B cell (primary cell): ENCODE results near the gene ZNF695. TPM values are rescaled to one million over a fixed set of nuclear protein-coding genes. Genes with fewer than 3 reads are reported as not detected.

Experiments
- ATAC-seq: fragments of 200-7000 bp; cut with Tn5 transposase; one replicate; pipeline ENCODE4 v1.10.0; 2021; ENCODE audit warnings: low read depth, mild to moderate bottlenecking, moderate number of reproducible peaks, moderate library complexity
- CTCF ChIA-PET: fragments of 350-600 bp; sonication (Branson Sonifier 250); formaldehyde crosslinking; loops from one replicate; lab custom pipeline; 2021; ENCODE audit warnings: antibody characterized with exemption, inconsistent platforms; lab: Charles Lee
- POLR2A ChIA-PET: fragments of 350-600 bp; sonication (Branson Sonifier 250); formaldehyde crosslinking; loops from one replicate; lab custom pipeline; 2021; ENCODE audit warnings: antibody characterized with exemption; lab: Charles Lee
- DNase-seq: peaks from one replicate; pipeline ENCODE4 v3.0.0; 2013
- H2AFZ ChIP-seq: 2 replicates; pipeline ENCODE4 v1.6.1; 2012; ENCODE audit warnings: mild to moderate bottlenecking, low read depth, low read length; ENCODE audit not compliant: insufficient read depth, poor library complexity, severe bottlenecking
- H3K27ac ChIP-seq, 2 donors: 1 replicate in 1 of 2; 2 replicates in 1 of 2; pipeline ENCODE4 v1.5.1; 2012 to 2013; ENCODE audit warnings: low read length in 2 of 2, mild to moderate bottlenecking in 2 of 2, moderate library complexity in 1 of 2
- H3K27me3 ChIP-seq, 4 experiments: fragments of 200-600 bp in 1 of 4; sonication (generic) in 1 of 4; replicated peaks in 1 of 4; 1 replicate in 2 of 4; 2 replicates in 2 of 4; pipeline versions ENCODE4 v1.6.1 to v1.7.0; 2013 to 2016; ENCODE audit warnings: low read length in 3 of 4, mild to moderate bottlenecking in 2 of 4, mixed read lengths in 1 of 4, moderate library complexity in 1 of 4; ENCODE audit not compliant: insufficient read depth in 4 of 4, control insufficient read depth in 3 of 4; ENCODE audit errors: control extremely low read depth in 1 of 4
- H3K36me3 ChIP-seq, 2 experiments: replicated peaks in 1 of 2; 1 replicate in 1 of 2; 2 replicates in 1 of 2; pipeline versions ENCODE4 v1.6.1 to v1.7.1; 2013; ENCODE audit warnings: low read length in 1 of 2; ENCODE audit not compliant: insufficient read depth in 2 of 2, control insufficient read depth in 1 of 2; ENCODE audit errors: control extremely low read depth in 1 of 2, extremely low read depth in 1 of 2
- H3K4me1 ChIP-seq, 2 donors: fragments of 200-600 bp in 1 of 2; sonication (generic) in 1 of 2; 1 replicate in 1 of 2; 2 replicates in 1 of 2; pipeline versions ENCODE4 v1.5.1 to v1.6.1; 2013 to 2017; ENCODE audit warnings: low read length in 2 of 2; ENCODE audit not compliant: control insufficient read depth in 2 of 2, insufficient read depth in 2 of 2
- H3K4me2 ChIP-seq: replicated peaks from 2 replicates; pipeline ENCODE3; 2012; ENCODE audit warnings: mild to moderate bottlenecking, low read depth, low read length; ENCODE audit not compliant: poor library complexity, severe bottlenecking
- H3K4me3 ChIP-seq, 5 experiments: fragments of 200-600 bp in 1 of 5; sonication (generic) in 1 of 5; 1 replicate in 3 of 5; 2 replicates in 2 of 5; pipeline versions ENCODE4 v1.5.1 to v1.7.0; 2011 to 2016; ENCODE audit warnings: low read length in 4 of 5, mild to moderate bottlenecking in 4 of 5, low read depth in 2 of 5, control low read depth in 1 of 5, moderate library complexity in 1 of 5; ENCODE audit not compliant: insufficient read depth in 1 of 5; ENCODE audit errors: control extremely low read depth in 1 of 5, extremely low read depth in 1 of 5
- H3K79me2 ChIP-seq: fragments of 200-600 bp; sonication (generic); one replicate; pipeline ENCODE4 v1.6.0; 2016; ENCODE audit warnings: low read length; ENCODE audit not compliant: control insufficient read depth, insufficient read depth
- H3K9ac ChIP-seq: fragments of 200-600 bp; sonication (generic); 2 replicates; pipeline ENCODE4 v1.6.1; 2017; ENCODE audit warnings: mild to moderate bottlenecking, low read length, moderate library complexity
- H3K9me3 ChIP-seq, 3 donors: one replicate each; pipeline versions ENCODE4 v1.6.1 to v1.7.1; 2013; ENCODE audit warnings: low read length in 2 of 3; ENCODE audit not compliant: control insufficient read depth in 2 of 3, insufficient read depth in 1 of 3; ENCODE audit errors: control extremely low read depth in 1 of 3
- H4K20me1 ChIP-seq: 2 replicates; pipeline ENCODE4 v1.6.0; 2012; ENCODE audit warnings: mild to moderate bottlenecking, low read length; ENCODE audit not compliant: insufficient read depth, control insufficient read depth, poor library complexity, severe bottlenecking
- H3K27ac Mint-ChIP-seq: one replicate; pipeline ENCODE4 v1.8.0; 2021; ENCODE audit warnings: mixed read lengths
- H3K27me3 Mint-ChIP-seq: one replicate; pipeline ENCODE4 v1.8.0; 2021; ENCODE audit warnings: mixed read lengths
- H3K4me1 Mint-ChIP-seq: one replicate; pipeline ENCODE4 v1.8.0; 2021; ENCODE audit warnings: mixed read lengths
- H3K4me3 Mint-ChIP-seq: one replicate; pipeline ENCODE4 v1.8.0; 2021; ENCODE audit warnings: mixed read lengths
- H3K9me3 Mint-ChIP-seq: one replicate; pipeline ENCODE4 v1.8.0; 2022; ENCODE audit warnings: mixed read lengths; ENCODE audit not compliant: insufficient read depth
- CTCF ChIP-seq: fragments of 200-600 bp; IDR thresholded peaks from one replicate; pipeline ENCODE4 v1.8.0; 2022; ENCODE audit warnings: antibody characterized with exemption, mild to moderate bottlenecking
- EZH2 ChIP-seq: IDR thresholded peaks from 2 replicates; pipeline ENCODE4 v1.6.1; 2012; ENCODE audit warnings: borderline replicate concordance, low read depth, mild to moderate bottlenecking, moderate library complexity, low read length; ENCODE audit not compliant: insufficient read depth, poor library complexity, severe bottlenecking
- WGBS: methylation state at CpG from one replicate; pipeline ENCODE4 v1.1.5; 2013; ENCODE audit warnings: missing lambda C conversion rate; ENCODE audit not compliant: insufficient coverage; 5-methylcytosine and 5-hydroxymethylcytosine counted together
- intact Hi-C: fragments of 100-400 bp; cut with micrococcal nuclease; formaldehyde crosslinking; loops from one replicate; pipeline ENCODE4 v1.10.0; 2022
- polyA plus RNA-seq: library from polyadenylated mRNA; depleted of rRNA; stranded (reverse); fragments of >200 nt; gene quantifications from 2 replicates; pipeline ENCODE4 v1.2.3, GENCODE V29; 2012
- total RNA-seq, 2 donors: library from RNA; stranded (reverse); fragments of 120-200 nt in 1 of 2; gene quantifications; 1 replicate in 1 of 2; 2 replicates in 1 of 2; pipeline versions ENCODE4 v1.2.3 to v1.2.4, GENCODE V29; 2013 to 2022

ZNF695 gene
- total and polyA plus RNA-seq, 2 donors (not counting 1 experiment from before 2014, with no cell fraction given) = 0.44 TPM; not detected in 1

GRCh38 chr1:246971090-246971721 lies 36.7 kb downstream of the ZNF695 start:
- H3K4me3 Mint-ChIP-seq = no peak overlapping the region
- Histone ChIP-seq H3K4me3 (no peak overlapping the region), H2AFZ (no peak overlapping the region), H3K9ac (no peak overlapping the region), H3K27me3 (no peaks in the 10 kb centered on the region), H3K27ac (no peak overlapping the region), H3K9me3 (peaks cover 3 to 40% (median 19%) of the 10 kb centered on the region in 3 donors), H3K4me2 (no peak overlapping the region), H4K20me1 (no peaks in the 10 kb centered on the region), H3K79me2 (no peaks in the 10 kb centered on the region), H3K4me1 (no peaks in the 10 kb centered on the region), H3K36me3 (no peaks in the 10 kb centered on the region)
- DNase-seq = peak; percentile 47
- TF ChIP-seq EZH2 = no peak
- peak; percentile 76 for TF ChIP-seq CTCF
- no peak overlapping the region for H3K27ac Mint-ChIP-seq
- intact Hi-C loops = loop anchor here (2.0 kb wide), 1 partner anchor 64 kb away; no protein-coding TSS in a partner anchor
- WGBS = 73% methylated on average over 10 of the region's 12 CpGs
- no peaks in the 10 kb centered on the region for H3K27me3 Mint-ChIP-seq
- peaks cover 39% of the 10 kb centered on the region for H3K9me3 Mint-ChIP-seq
- ATAC-seq = no peak
- POLR2A ChIA-PET = no interaction called here
- no peaks in the 10 kb centered on the region for H3K4me1 Mint-ChIP-seq
- CTCF ChIA-PET = interaction anchor here (0.6 to 3.1 kb wide), 9 partner anchors 10 to 473 kb away, joined by 3 to 27 read pairs (median 3); partner anchors contain the start of gene AHCTF1

GRCh38 chr1:246969621-246970020 lies 38.2 kb downstream of the ZNF695 start:
- no peaks in the 10 kb centered on the region for H3K4me1 Mint-ChIP-seq
- Histone ChIP-seq H3K4me1 (no peaks in the 10 kb centered on the region), H3K4me3 (no peak overlapping the region), H2AFZ (no peak overlapping the region), H3K27ac (no peak overlapping the region), H3K27me3 (no peaks in the 10 kb centered on the region), H3K9ac (no peak overlapping the region), H3K4me2 (no peak overlapping the region), H4K20me1 (no peaks in the 10 kb centered on the region), H3K36me3 (no peaks in the 10 kb centered on the region), H3K9me3 (peaks cover 1 to 54% (median 16%) of the 10 kb centered on the region in 3 donors), H3K79me2 (no peaks in the 10 kb centered on the region)
- intact Hi-C loops = loop anchor here (2.0 kb wide), 1 partner anchor 63 kb away; no protein-coding TSS in a partner anchor
- peaks cover 28% of the 10 kb centered on the region for H3K9me3 Mint-ChIP-seq
- no peak overlapping the region for H3K4me3 Mint-ChIP-seq
- CTCF ChIA-PET = interaction anchor here (0.6 to 1.9 kb wide), 2 partner anchors 9 to 50 kb away, joined by 3 to 6 read pairs; no protein-coding TSS in a partner anchor
- no CpG with 5 or more reads among the region's 3 CpGs for WGBS
- POLR2A ChIA-PET = no interaction called here
- ATAC-seq = no peak
- no peak for DNase-seq
- H3K27ac Mint-ChIP-seq = no peak overlapping the region
- no peaks in the 10 kb centered on the region for H3K27me3 Mint-ChIP-seq
- TF ChIP-seq CTCF (no peak), EZH2 (no peak)
